ENCODE data around the gene PHF11.

PHF11 gene

DNA sequence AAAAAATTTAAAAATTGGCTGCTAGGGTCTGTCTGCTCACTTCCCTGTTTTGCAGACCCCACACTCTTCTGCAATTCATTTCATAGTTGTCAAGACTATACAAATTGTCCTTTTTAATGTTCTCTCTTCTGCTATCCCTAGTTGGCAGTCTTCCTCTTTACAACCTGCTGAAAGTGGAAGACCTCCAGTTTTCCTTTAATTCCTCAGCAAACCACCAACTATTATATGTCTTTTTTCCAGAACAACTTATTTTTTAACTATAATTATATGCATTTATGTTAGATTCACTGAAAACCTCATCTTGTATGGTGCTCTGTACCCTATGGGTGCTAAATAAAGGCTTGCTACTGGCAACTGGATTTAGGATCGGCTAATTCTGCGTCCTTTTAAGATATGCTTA is 1.1 kb upstream of the PHF11 start:
- TF ChIP-seq, protein P1, sequence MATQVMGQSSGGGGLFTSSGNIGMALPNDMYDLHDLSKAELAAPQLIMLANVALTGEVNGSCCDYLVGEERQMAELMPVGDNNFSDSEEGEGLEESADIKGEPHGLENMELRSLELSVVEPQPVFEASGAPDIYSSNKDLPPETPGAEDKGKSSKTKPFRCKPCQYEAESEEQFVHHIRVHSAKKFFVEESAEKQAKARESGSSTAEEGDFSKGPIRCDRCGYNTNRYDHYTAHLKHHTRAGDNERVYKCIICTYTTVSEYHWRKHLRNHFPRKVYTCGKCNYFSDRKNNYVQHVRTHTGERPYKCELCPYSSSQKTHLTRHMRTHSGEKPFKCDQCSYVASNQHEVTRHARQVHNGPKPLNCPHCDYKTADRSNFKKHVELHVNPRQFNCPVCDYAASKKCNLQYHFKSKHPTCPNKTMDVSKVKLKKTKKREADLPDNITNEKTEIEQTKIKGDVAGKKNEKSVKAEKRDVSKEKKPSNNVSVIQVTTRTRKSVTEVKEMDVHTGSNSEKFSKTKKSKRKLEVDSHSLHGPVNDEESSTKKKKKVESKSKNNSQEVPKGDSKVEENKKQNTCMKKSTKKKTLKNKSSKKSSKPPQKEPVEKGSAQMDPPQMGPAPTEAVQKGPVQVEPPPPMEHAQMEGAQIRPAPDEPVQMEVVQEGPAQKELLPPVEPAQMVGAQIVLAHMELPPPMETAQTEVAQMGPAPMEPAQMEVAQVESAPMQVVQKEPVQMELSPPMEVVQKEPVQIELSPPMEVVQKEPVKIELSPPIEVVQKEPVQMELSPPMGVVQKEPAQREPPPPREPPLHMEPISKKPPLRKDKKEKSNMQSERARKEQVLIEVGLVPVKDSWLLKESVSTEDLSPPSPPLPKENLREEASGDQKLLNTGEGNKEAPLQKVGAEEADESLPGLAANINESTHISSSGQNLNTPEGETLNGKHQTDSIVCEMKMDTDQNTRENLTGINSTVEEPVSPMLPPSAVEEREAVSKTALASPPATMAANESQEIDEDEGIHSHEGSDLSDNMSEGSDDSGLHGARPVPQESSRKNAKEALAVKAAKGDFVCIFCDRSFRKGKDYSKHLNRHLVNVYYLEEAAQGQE (IDR thresholded peaks at IDR 0.05; ENCODE audit: low read depth), result no peak
- TF ChIP-seq, protein P2, sequence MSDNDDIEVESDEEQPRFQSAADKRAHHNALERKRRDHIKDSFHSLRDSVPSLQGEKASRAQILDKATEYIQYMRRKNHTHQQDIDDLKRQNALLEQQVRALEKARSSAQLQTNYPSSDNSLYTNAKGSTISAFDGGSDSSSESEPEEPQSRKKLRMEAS (IDR thresholded peaks at IDR 0.05), result no peak
- TF ChIP-seq CREB1 (IDR thresholded peaks at IDR 0.05; ENCODE audit: low read depth), result no peak
- no peak for TF ChIP-seq YY1 (IDR thresholded peaks at IDR 0.05; ENCODE audit: low read depth)
- TF ChIP-seq, protein P3, sequence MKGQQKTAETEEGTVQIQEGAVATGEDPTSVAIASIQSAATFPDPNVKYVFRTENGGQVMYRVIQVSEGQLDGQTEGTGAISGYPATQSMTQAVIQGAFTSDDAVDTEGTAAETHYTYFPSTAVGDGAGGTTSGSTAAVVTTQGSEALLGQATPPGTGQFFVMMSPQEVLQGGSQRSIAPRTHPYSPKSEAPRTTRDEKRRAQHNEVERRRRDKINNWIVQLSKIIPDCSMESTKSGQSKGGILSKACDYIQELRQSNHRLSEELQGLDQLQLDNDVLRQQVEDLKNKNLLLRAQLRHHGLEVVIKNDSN (IDR thresholded peaks at IDR 0.05), result no peak
- no peak for TF ChIP-seq NFIC (IDR thresholded peaks at IDR 0.05)
- no peak for TF ChIP-seq FOXM1 (IDR thresholded peaks at IDR 0.05; ENCODE audit: borderline replicate concordance, low read depth)
- TF ChIP-seq CEBPB (IDR thresholded peaks at IDR 0.05), result no peak
- TF ChIP-seq ZBTB7A (IDR thresholded peaks at IDR 0.05; ENCODE audit: low read depth), result no peak
- no peak for TF ChIP-seq TEAD4 (IDR thresholded peaks at IDR 0.05)
- TF ChIP-seq TCF12 (IDR thresholded peaks at IDR 0.05; ENCODE audit: low read depth), result no peak

DNA sequence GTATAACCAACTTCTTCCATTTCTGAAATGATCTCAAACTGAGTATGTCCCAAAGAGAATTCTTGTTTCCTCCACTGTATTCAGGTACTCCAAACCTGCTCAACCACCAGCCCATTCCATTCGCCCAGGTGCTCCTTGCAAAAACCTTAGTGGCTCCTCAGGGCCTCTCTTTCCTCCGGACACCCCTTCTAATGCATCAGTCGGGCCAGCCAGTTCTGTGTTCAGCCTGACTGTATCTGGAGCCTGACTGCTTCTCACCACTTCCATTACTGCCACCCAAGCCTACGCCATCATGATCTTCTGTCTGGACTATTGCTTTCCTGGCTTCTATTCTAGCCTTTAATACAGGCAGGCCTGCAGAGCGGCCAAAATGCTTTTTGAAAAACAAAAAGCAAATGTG is 1.5 kb downstream of the PHF11 start:
- no peak for TF ChIP-seq TCF12 (IDR thresholded peaks at IDR 0.05; ENCODE audit: low read depth)

DNA sequence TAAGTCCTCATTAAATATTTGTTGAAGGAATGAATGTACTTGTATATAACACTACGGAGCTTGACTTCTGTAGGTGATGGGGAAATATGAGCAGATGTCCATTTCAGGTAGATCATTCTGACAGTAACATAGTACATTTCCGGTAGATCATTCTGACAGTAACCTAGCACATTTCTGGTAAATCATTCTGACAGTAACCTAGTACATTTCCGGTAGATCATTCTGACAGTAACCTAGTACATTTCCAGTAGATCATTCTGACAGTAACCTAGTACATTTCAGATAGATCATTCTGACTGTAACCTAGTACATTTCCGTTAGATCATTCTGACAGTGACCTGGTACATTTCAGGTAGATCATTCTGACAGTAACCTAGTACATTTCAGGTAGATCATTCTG is 2.5 kb downstream of the PHF11 start:
- TF ChIP-seq, protein P3 (IDR thresholded peaks at IDR 0.05), result no peak
- TF ChIP-seq EGR1 (IDR thresholded peaks at IDR 0.05) (no peak), TEAD4 (IDR thresholded peaks at IDR 0.05) (no peak), YY1 (IDR thresholded peaks at IDR 0.05; ENCODE audit: low read depth) (no peak), ZBTB7A (IDR thresholded peaks at IDR 0.05; ENCODE audit: low read depth) (no peak), RAD21 (IDR thresholded peaks at IDR 0.05; ENCODE audit: low read depth) (no peak)
- TF ChIP-seq, protein P2 (IDR thresholded peaks at IDR 0.05), result no peak

DNA sequence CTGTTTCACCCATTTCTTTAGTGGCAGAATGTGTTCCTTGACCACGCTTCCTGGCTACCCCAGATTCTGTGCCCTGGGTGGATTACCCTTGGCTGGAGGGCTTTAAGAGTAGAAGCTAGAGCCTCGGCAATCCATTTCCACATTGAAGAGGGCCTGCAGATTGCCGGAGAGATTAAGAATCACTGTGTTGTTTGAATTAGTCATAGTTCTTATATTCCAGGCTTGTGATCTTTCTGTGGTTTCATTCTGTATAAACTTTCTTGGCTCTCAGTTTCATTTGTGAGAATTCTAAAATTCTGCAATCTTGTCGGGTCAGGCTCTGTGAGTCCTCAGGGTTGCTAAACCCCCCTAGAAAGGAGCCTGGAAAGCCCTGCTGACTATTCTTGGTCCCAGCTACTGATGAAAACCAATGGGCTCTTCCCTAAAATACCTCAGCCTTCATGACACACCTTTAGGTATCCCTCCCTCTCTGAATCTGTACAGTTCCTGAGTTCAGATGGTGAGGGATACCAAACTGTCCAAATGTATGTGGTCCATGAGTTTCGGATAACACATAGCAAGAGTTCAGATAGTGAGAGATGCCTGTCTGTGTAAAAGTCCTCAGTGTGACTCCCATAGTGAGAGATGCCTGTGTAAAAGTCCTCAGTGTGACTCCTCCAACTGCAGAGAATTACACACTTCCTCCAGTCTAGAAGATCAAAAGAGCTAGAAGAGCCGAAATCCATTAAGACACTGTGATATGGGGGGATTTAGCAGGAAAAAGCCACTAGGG is 4.3 kb downstream of the PHF11 start:
- TF ChIP-seq YY1 (IDR thresholded peaks at IDR 0.05; ENCODE audit: low read depth) (no peak), CEBPB (IDR thresholded peaks at IDR 0.05) (no peak), TAF1 (IDR thresholded peaks at IDR 0.05; ENCODE audit: low read depth) (no peak), NFIC (IDR thresholded peaks at IDR 0.05) (no peak), EGR1 (IDR thresholded peaks at IDR 0.05) (no peak)
- TF ChIP-seq, protein P1 (IDR thresholded peaks at IDR 0.05; ENCODE audit: low read depth), result no peak

DNA sequence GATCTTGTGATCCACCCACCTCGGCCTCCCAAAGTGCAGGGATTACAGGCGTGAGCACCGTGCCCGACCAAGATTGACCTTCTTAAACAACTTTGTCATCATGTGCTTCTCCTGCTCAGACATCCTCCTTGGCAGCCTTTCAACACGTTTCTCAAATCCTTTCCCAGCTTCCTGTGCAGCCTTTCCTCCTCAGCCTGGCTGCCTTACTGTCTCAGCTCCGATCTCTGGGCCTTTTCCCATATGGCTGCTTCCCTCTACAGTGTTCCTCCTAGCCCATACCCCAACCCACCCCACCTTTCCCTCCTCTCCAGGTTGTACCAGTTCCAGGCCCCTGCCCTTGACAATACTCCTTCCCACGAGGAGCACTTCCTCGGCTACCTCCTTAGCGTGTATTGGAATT is 7.2 kb downstream of the PHF11 start:
- TF ChIP-seq CEBPB (IDR thresholded peaks at IDR 0.05) (no peak), TAF1 (IDR thresholded peaks at IDR 0.05; ENCODE audit: low read depth) (no peak), ZBTB7A (IDR thresholded peaks at IDR 0.05; ENCODE audit: low read depth) (no peak), EP300 (IDR thresholded peaks at IDR 0.05; ENCODE audit: borderline replicate concordance) (no peak), FOXM1 (IDR thresholded peaks at IDR 0.05; ENCODE audit: borderline replicate concordance, low read depth) (no peak), EGR1 (IDR thresholded peaks at IDR 0.05) (no peak), CREB1 (IDR thresholded peaks at IDR 0.05; ENCODE audit: low read depth) (no peak), TEAD4 (IDR thresholded peaks at IDR 0.05) (no peak), TCF12 (IDR thresholded peaks at IDR 0.05; ENCODE audit: low read depth) (no peak), YY1 (IDR thresholded peaks at IDR 0.05; ENCODE audit: low read depth) (no peak)
- TF ChIP-seq, protein P2 (IDR thresholded peaks at IDR 0.05), result no peak

DNA sequence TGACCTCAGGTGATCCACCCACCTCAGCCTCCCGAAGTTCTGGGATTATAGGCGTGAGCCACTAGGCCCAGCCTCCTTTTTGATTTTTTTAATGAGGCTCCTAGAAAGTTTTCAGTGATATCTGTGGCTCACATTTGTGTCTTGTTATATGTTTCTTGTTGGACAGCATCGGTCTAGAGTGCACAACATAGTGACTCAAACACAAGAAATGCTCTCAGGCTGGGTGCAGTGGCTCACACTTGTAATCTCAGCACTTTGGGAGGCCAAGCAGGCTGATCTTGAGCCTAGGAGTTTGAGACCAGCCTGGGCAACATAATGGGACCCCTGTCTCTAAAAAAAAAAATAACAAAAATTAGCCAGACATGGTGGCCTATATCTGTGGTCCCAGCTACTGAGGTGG is 8.2 kb downstream of the PHF11 start:
- no peak for TF ChIP-seq NFIC (IDR thresholded peaks at IDR 0.05)

DNA sequence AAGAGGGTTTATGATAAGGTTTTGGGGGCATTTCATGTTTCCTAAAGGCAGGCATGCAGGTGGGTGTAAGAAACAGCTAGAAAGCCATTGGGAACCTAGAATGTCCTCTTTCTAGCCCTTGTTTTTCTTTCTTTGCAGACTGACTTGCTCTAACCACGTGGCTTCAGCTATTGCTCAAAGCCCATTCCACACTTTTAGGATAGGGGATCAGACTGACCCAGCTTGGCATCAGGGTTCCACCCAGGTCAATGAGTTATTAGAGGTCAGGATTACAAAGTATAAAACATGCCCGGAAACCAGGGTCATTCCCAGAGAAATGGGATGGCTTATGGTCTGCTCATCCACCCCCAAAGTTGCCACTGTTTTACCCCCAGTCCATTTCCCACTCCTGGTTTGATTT is 16.8 kb downstream of the PHF11 start:
- TF ChIP-seq, protein P2 (IDR thresholded peaks at IDR 0.05), result no peak
- no peak for TF ChIP-seq EGR1 (IDR thresholded peaks at IDR 0.05)
